Astrocyte (in vitro differentiated cells and primary cell): ENCODE data around the gene TWF2.

ENCODE experiments used
- CTCF ChIP-seq: IDR thresholded peaks from 2 replicates; pipeline ENCODE4 v1.5.1; 2011; ENCODE audit warnings: low read depth, mild to moderate bottlenecking, inconsistent platforms, low read length, moderate library complexity; ENCODE audit not compliant: insufficient read depth
- EZH2 ChIP-seq: IDR thresholded peaks from 2 replicates; pipeline ENCODE4 v1.6.1; 2012; ENCODE audit warnings: mild to moderate bottlenecking, low read length, inconsistent platforms; ENCODE audit not compliant: insufficient read depth

GRCh38 chr3:52182196-52182595, 56.8 kb downstream of the TWF2 start:
- no peak for TF ChIP-seq CTCF
- TF ChIP-seq EZH2: no peak
